ENCODE data around the gene KRT77.
"Not testable (repeated sequence)": the region's sequence is repeated elsewhere in the genome, so short reads cannot be mapped to it uniquely, and the experiment has no call there.

The KRT77 gene

DNA sequence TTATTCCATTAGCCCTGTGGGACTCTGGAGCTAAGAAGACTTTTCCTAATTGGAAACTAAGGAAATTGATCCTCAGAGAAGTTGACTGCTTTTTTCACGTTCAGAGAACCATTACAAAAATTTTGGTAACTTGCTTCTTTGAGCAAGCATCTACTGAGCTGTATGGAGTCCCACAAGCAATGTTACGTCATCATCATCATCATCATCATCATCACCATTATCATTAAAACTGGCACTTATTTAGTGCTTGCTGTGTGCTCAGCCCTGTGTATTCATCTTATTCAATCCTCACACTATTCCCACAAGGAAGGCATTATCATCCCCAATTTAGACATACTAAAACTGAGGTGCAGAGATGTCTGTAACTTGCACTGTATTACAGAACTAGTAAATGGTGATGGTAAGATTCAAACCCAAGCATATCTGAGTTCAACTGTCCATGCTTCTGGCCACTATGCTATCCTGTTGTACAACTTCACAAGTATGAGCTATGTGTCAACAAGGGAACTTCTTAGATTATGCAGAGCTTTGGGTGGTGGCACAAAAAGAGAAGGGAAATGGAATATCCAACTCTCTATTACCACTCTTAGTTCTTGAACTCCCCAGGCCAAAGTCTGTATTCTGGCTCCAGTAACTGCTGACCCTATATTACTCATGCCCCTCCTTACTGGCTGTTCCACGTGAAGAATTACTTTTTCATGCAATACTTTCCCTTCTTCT, 29.5 kb downstream of the KRT77 start:
- no peak for DNase-seq

DNA sequence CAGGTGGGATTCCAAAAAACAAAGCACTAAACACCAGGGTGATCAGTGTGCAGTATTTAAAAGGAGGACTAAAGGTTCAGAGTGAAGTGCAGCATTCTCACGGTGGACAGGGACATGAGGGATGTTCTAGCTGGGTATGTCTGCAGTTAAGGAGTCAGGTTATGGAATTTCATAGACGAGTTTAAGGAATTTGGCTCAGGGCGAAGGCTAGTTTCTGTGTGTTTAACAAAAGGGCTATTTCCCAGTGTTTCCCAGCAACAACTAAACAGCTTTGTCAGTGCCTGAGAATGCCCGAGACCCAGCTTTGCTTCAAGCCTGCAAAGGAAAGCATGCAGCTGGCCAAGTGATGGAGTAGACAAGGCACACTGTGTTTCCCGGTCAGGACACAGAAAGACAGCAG, 30.1 kb downstream of the KRT77 start:
- DNase-seq: no peak

DNA sequence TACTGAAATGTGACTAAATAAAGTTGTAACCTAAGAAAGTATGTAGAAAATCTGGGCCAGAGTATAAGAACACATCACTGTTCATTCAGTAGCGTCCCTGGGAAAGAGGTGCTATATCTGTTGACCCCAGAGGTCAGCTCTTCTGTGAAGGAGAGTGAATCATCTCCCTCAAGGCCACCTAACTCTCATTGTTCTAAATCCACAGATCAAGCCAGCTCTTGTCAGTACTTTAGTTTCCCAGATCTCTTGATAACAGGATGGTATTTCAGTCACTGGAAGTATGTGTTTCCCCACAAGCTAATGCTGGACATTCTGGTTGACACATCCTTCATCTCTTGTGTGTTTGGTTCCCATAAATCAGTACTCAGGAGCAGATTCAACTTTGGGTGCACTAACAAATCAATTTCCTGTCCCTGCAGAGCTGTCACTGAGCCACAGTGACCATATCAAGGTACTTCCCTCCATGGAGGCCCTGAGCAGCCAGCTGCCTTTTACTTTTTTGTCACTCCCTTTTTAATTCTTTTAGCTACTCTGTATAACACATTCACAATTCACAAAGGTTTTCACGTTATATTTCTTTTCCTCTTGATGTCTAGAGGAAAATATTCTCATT, 30.9 kb downstream of the KRT77 start:
- DNase-seq: no peak

DNA sequence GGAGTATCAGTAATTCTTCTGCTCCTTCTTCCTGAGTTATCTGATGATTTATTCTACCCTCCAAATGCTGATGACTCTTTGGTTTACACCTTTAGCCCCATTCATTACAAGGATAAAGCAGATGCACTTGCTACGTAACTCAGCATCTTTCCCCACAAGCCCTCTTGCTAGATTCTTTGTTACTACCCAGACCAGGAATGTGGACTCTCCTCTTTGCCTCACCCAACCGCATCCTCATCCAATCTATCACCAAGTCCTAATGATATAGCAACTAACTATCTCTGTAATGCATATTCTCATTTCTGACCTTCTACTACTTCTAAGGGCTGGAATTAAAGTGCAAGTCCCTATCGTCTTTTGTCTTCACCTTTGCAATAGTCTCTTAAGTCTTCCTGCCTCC, 32.4 kb downstream of the KRT77 start:
- no peak for DNase-seq

DNA sequence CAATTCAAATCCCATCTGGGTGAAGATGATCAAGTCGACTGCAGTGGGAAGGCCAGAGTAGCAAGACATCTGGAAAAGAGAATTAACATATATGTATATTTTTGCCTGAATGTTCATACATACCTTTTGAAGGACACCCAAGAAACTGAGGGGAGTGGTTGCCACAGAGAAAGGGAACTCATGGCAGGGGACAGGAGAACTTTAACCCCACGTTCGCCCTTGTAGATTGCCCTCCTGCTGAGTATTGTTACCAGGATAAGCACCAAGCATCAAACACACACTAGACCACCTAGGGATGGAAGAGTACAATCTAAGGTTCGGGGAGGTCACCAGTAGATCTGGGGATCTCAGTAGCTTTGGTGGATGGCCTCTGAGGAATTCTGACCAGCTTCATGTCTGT, 32.8 kb downstream of the KRT77 start:
- no peak for DNase-seq

DNA sequence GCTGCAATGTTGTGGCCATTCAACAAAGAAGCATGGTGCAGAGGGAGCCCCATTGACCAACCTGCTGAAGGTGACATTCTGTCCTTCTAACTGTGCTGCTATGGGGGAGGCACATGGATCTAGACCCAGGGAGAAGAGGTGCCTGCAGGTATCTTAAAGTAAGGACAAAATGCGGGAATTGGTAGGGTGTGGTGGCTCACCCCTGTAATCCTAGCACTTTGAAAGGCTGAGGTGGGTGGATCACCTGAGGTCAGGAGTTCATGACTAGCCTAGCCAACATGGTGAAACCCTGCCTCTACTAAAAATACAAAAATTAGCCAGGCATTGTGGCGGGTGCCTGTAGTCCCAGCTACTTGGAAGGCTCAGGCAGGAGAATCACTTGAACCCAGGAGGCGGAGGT, 33.4 kb downstream of the KRT77 start:
- not testable (repeated sequence) for DNase-seq

DNA sequence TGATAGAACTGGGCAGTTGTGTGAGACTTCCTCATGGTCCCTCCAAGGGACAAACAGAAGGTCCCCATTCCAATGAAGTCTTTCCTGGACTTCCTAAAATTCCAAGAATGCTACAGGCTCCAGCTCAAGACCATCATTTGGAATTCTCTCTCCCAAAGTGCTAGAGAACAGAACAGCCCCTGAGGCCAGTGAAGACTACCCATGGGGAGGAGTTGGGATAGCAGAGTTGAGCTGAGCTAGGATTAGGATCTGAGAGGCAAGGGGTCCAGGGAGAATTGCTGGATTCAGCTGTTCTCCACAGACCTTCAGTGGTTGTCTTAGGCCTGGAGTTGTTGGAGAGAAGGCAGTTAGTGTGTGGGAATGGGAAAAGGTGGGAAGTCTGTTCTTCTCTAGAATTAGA, 33.9 kb downstream of the KRT77 start:
- no peak for DNase-seq

DNA sequence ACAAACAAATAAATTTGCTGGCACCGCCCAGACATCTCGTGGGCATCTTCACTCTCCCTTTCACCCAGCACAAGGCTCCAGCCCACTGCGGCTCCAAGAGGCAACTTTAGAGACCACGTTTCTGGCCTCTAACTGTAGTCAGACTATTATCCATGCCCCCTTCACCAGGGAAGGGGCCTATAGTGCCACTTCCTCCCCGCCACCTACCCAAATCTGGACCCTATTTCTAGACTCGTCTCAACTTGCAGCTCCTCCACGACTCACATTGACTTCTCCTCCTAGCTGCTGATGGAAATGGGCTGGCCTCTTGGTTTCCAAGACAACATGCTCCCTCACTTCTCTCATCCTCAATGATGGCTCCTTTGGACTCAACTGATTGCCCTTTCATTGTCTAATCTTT, 35.4 kb downstream of the KRT77 start:
- no peak for DNase-seq

DNA sequence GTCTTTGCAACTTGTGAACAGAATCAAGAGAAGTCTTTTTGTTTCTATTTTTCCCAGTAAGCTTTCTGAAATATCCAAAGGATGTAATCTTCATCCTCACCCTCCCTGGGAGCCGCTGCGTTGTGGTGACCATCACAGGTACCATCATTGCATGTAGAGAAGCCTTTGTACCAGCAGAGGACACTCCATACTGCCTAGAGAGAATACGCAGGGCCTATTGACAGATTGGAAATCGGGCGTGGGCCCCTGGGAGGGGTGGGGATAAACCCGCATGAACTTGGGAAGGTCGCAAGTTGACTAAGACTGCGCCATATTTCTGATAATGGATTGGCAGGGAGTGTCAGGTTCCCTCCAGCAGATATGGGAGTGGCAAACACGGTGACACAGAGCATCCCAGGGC, 35.8 kb downstream of the KRT77 start:
- no peak for DNase-seq

DNA sequence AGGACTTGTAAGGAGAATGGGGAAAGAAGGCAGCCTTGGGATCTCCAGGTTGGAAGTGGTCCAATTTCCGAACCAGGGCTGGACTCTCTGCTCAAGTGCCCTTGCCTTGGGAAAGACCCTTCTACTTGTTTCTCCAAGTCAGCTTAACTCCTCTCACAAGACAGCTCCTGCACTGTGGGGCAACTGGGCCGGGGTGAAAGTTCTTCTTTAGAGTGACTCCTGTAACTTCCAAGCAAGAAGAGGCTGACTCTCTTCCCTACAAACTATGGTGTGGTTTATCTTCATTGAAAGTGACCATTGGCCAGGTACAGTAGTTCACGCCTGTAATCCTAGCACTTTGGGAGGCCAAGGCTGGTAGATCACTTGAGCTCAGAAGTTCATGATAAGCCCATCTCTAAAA, 36.9 kb downstream of the KRT77 start:
- DNase-seq: no peak

DNA sequence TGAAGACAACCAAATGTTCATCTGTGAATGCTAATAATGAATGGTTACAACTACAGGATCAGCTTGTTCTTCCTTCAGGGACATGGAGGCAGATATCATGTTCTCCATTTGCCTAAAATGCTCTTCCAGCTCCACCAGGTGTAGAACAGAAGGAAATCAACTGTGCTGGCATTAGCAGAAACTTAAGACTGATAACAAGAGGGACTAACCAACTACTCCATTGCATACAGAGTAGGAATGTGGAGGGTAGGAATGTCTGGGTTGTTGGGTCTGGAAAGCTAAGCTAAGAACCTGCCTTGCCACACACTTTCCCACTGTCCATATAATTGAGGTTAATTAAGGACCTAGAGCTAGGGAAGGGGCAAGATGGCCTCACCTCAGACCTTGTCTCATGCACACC, 39.9 kb downstream of the KRT77 start:
- no peak for DNase-seq

DNA sequence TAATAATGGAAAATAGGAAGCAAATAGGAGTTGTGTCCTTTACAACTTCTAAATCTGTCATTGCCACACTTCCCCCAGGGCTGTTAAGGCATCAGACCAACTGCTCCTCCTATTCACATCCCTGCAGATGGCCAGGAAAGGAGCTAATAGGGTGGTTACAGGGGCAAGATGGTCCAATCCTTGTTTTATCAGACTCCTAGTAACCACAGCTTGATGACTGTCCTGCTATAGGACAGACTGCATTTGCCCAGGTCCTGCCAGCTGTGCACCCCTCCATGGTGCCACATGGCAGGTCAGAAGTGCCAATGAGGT, 40.5 kb downstream of the KRT77 start:
- DNase-seq: peak; percentile 79

DNA sequence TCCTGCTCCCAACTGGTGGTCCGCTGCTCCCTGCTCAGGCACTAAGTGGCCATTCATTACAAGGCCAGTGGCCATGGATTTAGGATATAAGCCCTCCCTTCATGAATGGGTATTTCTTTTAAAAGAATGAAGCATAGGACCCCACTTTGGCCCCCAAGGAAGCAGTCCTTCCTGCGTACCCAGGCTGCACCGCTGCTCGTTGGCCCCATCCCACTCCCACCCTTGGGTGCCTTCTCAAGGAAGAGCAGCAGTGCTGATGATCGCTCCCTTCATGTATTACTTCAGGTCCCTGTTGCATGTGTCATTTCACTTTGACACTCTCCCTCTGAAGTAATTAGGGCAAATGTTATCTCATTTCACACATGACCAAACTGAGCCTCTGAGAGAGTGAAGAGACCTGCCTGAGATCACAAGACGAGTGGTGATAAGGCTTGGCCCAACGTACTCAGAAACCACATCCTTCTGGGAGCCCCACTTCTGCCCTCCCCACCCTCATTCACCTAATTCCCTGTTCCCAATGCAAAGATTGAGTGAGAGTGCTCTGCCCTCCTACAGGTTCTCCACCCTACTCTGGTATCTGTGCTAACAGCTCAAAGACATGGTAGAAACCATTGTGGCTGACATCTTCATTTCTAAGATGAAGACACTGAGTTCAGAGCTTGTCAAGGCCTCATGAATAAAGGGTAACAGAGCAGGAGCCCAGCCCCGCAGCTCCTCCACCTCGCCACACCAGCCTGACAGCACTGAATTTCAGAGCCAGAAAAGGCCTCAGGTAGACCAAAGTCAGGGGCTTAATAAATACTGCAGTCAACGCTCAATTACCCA, 41.0 kb downstream of the KRT77 start:
- peak; percentile 97 for DNase-seq

DNA sequence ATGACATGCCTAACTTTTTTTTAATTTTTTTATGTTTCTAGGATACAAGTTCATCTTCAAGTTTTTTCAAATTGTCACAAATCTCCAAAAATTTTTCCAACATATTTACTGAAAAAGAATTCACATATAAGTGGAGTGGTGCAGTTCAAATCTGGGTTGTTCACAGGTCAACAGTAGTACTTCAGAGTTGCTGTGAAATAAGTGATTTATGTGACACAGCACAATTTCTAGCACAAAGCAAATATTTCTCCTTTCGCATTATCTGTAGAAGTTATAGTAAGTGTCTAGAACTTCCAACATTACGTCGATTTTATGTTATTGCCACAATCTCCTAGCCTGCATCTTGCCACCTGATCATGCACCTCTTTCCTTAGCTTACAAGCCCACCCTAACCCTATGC, 41.7 kb downstream of the KRT77 start:
- no peak for DNase-seq

DNA sequence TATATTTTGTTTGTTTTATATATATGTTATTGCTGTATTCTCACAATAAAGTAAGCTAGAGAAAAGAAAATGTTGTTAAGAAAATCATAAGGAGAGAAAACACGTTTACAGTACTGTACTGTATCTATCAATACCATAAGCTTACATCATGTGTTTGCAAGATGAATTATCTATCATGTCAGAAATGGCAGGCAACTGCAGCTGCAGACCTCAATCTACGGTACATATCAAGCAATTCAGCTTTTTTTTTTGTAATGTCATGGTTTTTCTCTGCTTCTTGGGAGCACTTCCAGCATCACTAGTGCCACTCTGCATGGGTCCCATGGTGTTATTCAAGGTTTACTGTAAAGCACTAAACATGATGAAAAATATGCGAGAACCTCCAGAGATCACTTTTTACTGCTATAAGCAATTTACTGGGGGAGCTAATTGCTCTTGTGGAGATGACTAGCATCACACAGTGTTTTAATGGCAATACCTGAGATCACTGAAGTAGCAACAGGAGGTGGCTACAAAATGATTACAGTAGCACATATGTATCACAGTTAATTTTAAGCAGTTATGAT, 42.3 kb downstream of the KRT77 start:
- peak; percentile 64 for DNase-seq

DNA sequence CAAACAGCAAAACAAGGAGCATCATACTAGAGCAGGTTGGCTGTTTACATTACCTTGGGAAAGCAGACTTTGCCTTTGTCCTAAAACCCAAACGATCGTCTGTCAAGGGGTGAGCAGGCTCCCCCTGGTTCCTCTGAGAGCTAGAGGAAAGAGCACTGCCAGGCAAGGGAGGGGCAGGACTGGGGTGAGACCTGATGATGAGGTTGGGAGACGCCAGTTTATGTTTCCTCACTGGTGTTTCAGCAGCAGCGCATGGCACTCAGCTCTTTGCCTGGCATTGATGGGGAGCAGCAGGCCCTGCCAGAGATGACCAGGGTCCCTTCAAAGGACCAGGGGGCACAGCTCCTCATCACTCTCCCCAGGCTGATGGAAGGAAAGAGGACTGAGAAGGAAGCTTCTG, 43.4 kb downstream of the KRT77 start:
- no peak for DNase-seq

DNA sequence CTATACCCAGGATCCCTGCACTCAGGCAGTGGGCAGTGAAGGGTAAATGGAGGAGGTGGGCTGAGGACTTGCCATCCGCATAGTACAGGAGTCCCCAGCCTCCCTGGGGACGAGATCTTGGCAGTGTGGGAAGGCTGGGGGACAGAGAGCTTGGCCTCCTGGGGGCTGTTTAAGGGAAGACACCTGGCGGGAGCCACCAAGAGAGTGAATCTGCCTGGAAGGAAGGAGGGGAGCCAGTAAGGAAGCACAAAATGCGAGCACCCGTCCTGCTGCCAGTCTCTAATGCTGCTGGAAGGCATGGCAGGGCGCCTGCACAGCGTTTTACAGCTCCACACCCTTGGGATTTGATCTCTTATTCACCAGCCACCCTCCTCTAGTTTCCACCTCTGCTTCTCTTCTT, 43.9 kb downstream of the KRT77 start:
- DNase-seq: no peak

DNA sequence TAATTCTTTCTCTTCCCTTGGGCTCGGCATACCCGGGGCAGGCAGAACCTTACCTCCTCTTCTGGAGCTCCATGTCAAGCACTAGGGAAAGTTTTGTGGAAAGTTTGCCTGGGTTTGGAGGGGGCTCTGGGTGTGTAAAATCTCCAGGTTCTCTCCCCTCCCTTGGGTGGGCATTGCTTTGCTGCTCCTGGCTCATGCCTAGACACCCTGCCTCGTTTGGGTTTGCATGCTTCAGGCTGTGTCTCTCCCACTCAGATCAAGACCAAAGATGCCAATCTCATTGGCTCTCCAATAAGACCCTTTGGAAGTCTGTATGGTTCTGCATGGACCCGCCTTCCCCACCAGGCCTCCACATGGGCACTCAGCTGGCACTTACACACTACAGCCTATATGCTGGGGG, 45.1 kb downstream of the KRT77 start:
- no peak for DNase-seq

DNA sequence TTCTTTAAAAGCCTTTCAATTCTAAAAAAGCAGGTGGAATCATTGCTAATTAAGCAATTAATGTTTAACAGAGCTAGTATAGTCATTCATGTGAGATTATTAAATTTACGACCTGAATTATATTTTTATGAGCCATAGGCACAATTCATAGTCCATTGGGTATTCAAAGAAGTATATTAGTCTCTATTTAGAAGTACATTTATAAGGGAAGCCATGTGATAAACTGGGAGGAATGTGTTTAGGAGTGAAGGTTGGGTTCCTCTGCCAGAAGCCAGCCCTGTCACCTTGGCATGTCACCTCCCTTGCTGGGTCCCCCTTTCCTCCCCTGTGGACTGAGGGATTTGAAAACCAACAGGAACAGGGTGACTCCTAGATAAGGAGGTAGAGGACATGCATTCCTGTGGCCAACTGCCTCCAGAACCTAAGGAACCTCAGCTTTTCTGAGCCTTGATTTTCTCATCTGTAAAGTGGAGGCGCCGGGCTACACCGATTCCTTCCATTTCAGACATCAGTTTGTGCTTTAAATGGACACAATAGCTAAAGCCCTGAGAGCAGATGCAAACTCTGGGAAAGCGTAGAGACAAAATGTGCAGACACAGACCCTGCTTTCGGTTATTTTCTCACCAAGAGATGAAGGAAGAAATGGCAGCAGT, 45.9 kb downstream of the KRT77 start:
- no peak for DNase-seq

DNA sequence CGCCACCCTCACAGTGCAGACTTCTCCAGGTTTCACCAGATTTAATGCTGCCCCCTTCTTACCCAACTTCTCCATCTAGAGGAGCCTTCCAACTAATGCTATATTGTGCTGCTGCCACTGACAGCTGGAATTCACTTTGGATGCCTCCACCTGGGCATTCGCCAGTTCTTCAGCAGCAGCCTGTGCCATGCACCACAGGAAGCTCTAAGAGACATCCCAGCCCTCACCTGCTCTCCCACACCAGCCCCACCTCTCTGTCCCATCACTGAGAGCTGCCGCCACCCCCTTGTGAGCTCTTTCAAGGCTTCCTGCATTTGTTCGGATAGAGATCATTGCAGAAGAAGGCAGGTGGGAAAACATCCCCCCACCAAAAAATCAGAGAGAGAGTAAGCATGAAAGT, 46.7 kb downstream of the KRT77 start:
- DNase-seq: no peak

DNA sequence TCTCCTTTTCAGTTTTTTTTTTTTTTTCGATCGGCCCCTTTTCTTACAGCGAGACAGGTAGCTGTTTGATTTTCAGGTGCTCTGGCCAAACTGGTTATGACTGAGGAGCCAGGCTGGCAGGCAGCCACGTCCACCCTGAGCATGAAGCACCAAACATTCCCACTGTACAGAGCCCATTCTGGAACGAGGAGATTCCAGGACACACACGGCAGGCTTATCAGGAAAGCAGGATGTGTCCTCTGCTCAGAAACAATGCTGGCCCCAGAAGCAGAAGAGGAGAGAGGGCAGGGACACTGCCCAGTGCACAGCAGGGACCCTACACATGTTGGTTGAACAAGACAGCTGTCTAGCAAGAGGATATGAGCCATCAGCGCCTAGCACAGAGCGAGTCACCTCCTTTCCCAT, 47.6 kb downstream of the KRT77 start:
- DNase-seq: no peak

DNA sequence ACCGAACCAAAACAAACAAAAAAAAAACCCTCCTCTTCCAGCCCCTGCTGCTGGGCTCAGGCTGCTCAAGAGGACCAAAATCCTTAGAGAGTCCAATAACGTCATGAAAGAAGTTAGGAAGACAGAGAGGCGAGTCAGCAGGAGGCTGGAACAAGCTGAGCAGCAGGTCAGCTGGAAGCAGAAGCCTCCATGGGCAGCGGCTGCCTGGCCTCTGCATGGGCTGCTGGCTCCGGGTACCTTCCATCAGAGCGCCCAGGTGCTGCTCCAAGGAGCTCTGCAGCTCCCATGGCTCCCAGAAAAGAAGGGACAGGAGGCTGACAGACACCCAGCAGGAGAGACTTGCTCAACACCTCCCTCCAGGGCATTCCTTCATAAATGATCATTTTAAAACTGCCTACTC, 48.1 kb downstream of the KRT77 start:
- DNase-seq: no peak

DNA sequence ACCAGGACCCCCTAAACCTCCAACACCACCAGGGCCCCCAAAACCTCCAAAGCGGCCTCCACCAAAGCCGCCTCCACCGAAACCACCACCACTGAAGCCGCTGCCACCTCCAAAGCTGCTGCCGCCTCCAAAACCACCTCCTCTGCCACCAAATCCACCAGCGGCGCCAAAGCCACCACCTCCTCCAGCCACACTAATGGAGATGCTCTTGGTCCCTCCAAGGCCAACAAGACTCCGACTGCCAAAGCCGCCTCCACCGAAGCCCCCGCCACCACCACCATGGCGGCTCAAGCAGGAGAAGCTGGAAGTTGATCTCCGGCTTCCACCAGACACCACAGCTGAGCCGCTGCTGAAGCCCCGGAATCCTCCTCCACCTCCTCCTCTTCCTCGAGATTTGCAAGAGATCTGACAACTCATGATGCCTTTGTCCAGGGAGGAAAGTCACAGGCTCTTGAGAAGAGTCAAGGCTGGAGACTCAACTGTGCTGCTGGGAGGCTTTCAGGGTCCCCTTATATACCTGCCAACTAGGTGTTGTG, 51.5 kb downstream of the KRT77 start, which contains the start of gene KRT2:
TSS of gene KRT2 (minus strand) at position 486 of the 536 bp plus-strand sequence. CDS start at position 417, 69 bp downstream.
- DNase-seq: no peak
